Measurements from ENCODE around the gene DPP6.
"Not testable (repeated sequence)": the region's sequence is repeated elsewhere in the genome, so short reads cannot be mapped to it uniquely, and the experiment has no call there.

GRCh38 chr7:154132617-154133016, 80.4 kb downstream of the DPP6 start:
- not testable (repeated sequence) for TF ChIP-seq CTCF (IDR thresholded peaks at IDR 0.05; ENCODE audit: poor library complexity); EZH2phosphoT487 (IDR thresholded peaks at IDR 0.05; ENCODE audit: low read depth, severe bottlenecking, unreplicated experiment); EZH2 (IDR thresholded peaks at IDR 0.05; ENCODE audit: borderline replicate concordance)
